Gastroesophageal sphincter (tissue), 4 donors: ENCODE measurements around the gene ABCG1. TPM values are rescaled to one million over a fixed set of nuclear protein-coding genes. Genes with fewer than 3 reads are reported as not detected.

Source experiments
- ATAC-seq: fragments of 150-250 bp; one replicate; pipeline ENCODE4 v1.9.1; 2016; ENCODE audit warnings: mild to moderate bottlenecking, moderate library complexity
- H3K27ac ChIP-seq, 4 donors: fragments of 200-600 bp; sonication (generic) in 3 of 4; 1 replicate in 3 of 4; 2 replicates in 1 of 4; pipeline ENCODE4 v1.5.1; 2016 to 2019
- H3K27me3 ChIP-seq: fragments of 200-600 bp; sonication (generic); one replicate; pipeline ENCODE4 v1.5.1; 2019
- H3K36me3 ChIP-seq, 2 donors: fragments of 200-600 bp; sonication (generic); one replicate each; pipeline ENCODE4 v1.5.1; 2019; ENCODE audit warnings: control low read depth in 1 of 2
- H3K4me1 ChIP-seq, 3 donors: fragments of 200-600 bp; sonication (generic); 1 replicate in 2 of 3; 2 replicates in 1 of 3; pipeline ENCODE4 v1.5.1; 2016 to 2019; ENCODE audit warnings: control low read depth in 2 of 3
- H3K4me3 ChIP-seq, 2 donors: fragments of 200-600 bp; sonication (generic); one replicate each; pipeline ENCODE4 v1.5.1; 2019; ENCODE audit warnings: mild to moderate bottlenecking in 1 of 2, moderate library complexity in 1 of 2
- H3K9me3 ChIP-seq, 3 donors: fragments of 200-600 bp; sonication (generic); one replicate each; pipeline ENCODE4 v1.5.1; 2017 to 2019; ENCODE audit warnings: control low read depth in 2 of 3
- CTCF ChIP-seq, 4 experiments: fragments of 200-600 bp in 2 of 4; fragments of 450-650 bp in 2 of 4; sonication (generic) in 1 of 4; IDR thresholded peaks; one replicate each; pipeline ENCODE4 v1.5.1; 2017 to 2019; ENCODE audit warnings: antibody characterized with exemption in 4 of 4, mild to moderate bottlenecking in 2 of 4, moderate library complexity in 2 of 4
- EP300 ChIP-seq: sonication (generic); formaldehyde crosslinking; IDR thresholded peaks from one replicate; pipeline ENCODE4 v1.6.1; 2017; ENCODE audit warnings: antibody characterized with exemption, mild to moderate bottlenecking
- POLR2A ChIP-seq, 2 donors: fragments of 450-650 bp; IDR thresholded peaks; one replicate each; pipeline ENCODE4 v1.6.1; 2017; ENCODE audit warnings: antibody characterized with exemption in 2 of 2, mild to moderate bottlenecking in 2 of 2, moderate library complexity in 1 of 2
- POLR2AphosphoS5 ChIP-seq: sonication (generic); formaldehyde crosslinking; IDR thresholded peaks from one replicate; pipeline ENCODE4 v1.6.1; 2017; ENCODE audit warnings: antibody characterized with exemption
- WGBS, 2 donors: methylation state at CpG; one replicate each; pipeline ENCODE4 v1.1.5; 2018; ENCODE audit warnings: low coverage in 1 of 2; 5-methylcytosine and 5-hydroxymethylcytosine counted together
- total RNA-seq, 4 donors: library from RNA; depleted of rRNA; stranded (reverse); fragments of >200 nt; gene quantifications; one replicate each; pipeline ENCODE4 v1.1.0, GENCODE V29; 2016

ABCG1 gene
- total RNA-seq, 4 donors from 2014 or later, result 15.9 to 21.8 (median 18.0) TPM

- H3K4me1 ChIP-seq, result no peaks in the 10 kb centered on the region
- H3K4me3 ChIP-seq, result no peak overlapping the region
- H3K27ac ChIP-seq, result no peak overlapping the region
- TF ChIP-seq CTCF (IDR thresholded peaks at IDR 0.05), result no peak
- TF ChIP-seq POLR2AphosphoS5, result no peak
- no peak for TF ChIP-seq POLR2A (IDR thresholded peaks at IDR 0.05)
- TF ChIP-seq EP300, result no peak
- WGBS, 2 donors, result 74 to 100% methylated on average over 1 to 5 of the region's 20 CpGs
- no peaks in the 10 kb centered on the region for H3K9me3 ChIP-seq
- H3K36me3 ChIP-seq, result peaks cover 0 to 94% of the 10 kb centered on the region in 2 donors
- H3K27me3 ChIP-seq, result no peaks in the 10 kb centered on the region
- no peak for ATAC-seq
Measured at GRCh38 chr21:42279341-42279871, 60.5 kb downstream of the ABCG1 start.

- Histone ChIP-seq H3K27me3 (no peaks in the 10 kb centered on the region), H3K4me1 (no peaks in the 10 kb centered on the region), H3K36me3 (peaks cover 0 to 94% of the 10 kb centered on the region in 2 donors), H3K27ac (no peak overlapping the region), H3K9me3 (no peaks in the 10 kb centered on the region), H3K4me3 (no peak overlapping the region)
- ATAC-seq, result no peak
- whole genome bisulfite sequencing, 2 donors, result 94% methylated on average over 5 of the region's 11 CpGs; no CpG with 5 or more reads in 1 of the 2 donors
- TF ChIP-seq POLR2AphosphoS5, result no peak
- TF ChIP-seq EP300, result no peak
- TF ChIP-seq CTCF (IDR thresholded peaks at IDR 0.05), result no peak
- no peak for TF ChIP-seq POLR2A (IDR thresholded peaks at IDR 0.05)
Measured at GRCh38 chr21:42279888-42280287, 60.9 kb downstream of the ABCG1 start.

GRCh38 chr21:42280356-42281180, 61.6 kb downstream of the ABCG1 start:
- Histone ChIP-seq H3K27ac (no peak overlapping the region), H3K4me1 (no peaks in the 10 kb centered on the region), H3K27me3 (no peaks in the 10 kb centered on the region), H3K9me3 (no peaks in the 10 kb centered on the region), H3K4me3 (no peak overlapping the region), H3K36me3 (peaks cover 0 to 94% of the 10 kb centered on the region in 2 donors)
- no peak for ATAC-seq
- no peak for TF ChIP-seq EP300
- TF ChIP-seq POLR2AphosphoS5, result no peak
- TF ChIP-seq CTCF (IDR thresholded peaks at IDR 0.05), result no peak
- TF ChIP-seq POLR2A (IDR thresholded peaks at IDR 0.05), result no peak
- WGBS, 2 donors, result 87 to 100% methylated on average over 3 to 4 of the region's 22 CpGs

GRCh38 chr21:42281181-42281680, 62.3 kb downstream of the ABCG1 start:
- ATAC-seq, result no peak
- H3K36me3 ChIP-seq, result peaks cover 0 to 94% of the 10 kb centered on the region in 2 donors
- no peaks in the 10 kb centered on the region for H3K9me3 ChIP-seq
- no peak overlapping the region for H3K4me3 ChIP-seq
- no peaks in the 10 kb centered on the region for H3K27me3 ChIP-seq
- TF ChIP-seq CTCF (IDR thresholded peaks at IDR 0.05) (no peak), POLR2A (IDR thresholded peaks at IDR 0.05) (no peak)
- no peak overlapping the region for H3K27ac ChIP-seq
- WGBS, 2 donors, result 100% methylated on average over 1 to 4 of the region's 12 CpGs
- no peaks in the 10 kb centered on the region for H3K4me1 ChIP-seq

- Histone ChIP-seq H3K27me3 (no peaks in the 10 kb centered on the region), H3K4me1 (no peaks in the 10 kb centered on the region), H3K36me3 (peaks cover 0 to 94% of the 10 kb centered on the region in 2 donors), H3K4me3 (no peak overlapping the region), H3K27ac (no peak overlapping the region), H3K9me3 (no peaks in the 10 kb centered on the region)
- ATAC-seq, result no peak
- TF ChIP-seq POLR2A (IDR thresholded peaks at IDR 0.05) (no peak), EP300 (no peak)
- 100% methylated on average over 1 of the region's 18 CpGs; no CpG with 5 or more reads in 1 of the 2 donors for WGBS, 2 donors
Measured at GRCh38 chr21:42282021-42282420, 63.1 kb downstream of the ABCG1 start.
